HUES6 (cell line): Measurements from ENCODE around the gene MORN4.

Experiments used
- H3K27ac ChIP-seq: 2 replicates; pipeline ENCODE4 v1.7.0; 2013; ENCODE audit warnings: low read depth, mild to moderate bottlenecking, low read length, inconsistent platforms
- H3K27me3 ChIP-seq: 2 replicates; pipeline ENCODE4 v1.6.1; 2013; ENCODE audit warnings: low read length; ENCODE audit not compliant: control insufficient read depth, insufficient read depth
- H3K36me3 ChIP-seq: 2 replicates; pipeline ENCODE4 v1.6.1; 2013; ENCODE audit warnings: low read length; ENCODE audit not compliant: control insufficient read depth, insufficient read depth
- H3K4me1 ChIP-seq: 2 replicates; pipeline ENCODE4 v1.6.1; 2013; ENCODE audit warnings: low read length; ENCODE audit not compliant: control insufficient read depth, insufficient read depth
- H3K4me3 ChIP-seq: 2 replicates; pipeline ENCODE4 v1.5.1; 2013; ENCODE audit warnings: low read depth, low read length
- H3K9ac ChIP-seq: one replicate; pipeline ENCODE4 v1.6.1; 2013; ENCODE audit warnings: mild to moderate bottlenecking, low read length
- H3K9me3 ChIP-seq: 2 replicates; pipeline ENCODE4 v1.6.1; 2013; ENCODE audit warnings: low read depth, low read length; ENCODE audit not compliant: control insufficient read depth, insufficient read depth

The MORN4 gene

DNA sequence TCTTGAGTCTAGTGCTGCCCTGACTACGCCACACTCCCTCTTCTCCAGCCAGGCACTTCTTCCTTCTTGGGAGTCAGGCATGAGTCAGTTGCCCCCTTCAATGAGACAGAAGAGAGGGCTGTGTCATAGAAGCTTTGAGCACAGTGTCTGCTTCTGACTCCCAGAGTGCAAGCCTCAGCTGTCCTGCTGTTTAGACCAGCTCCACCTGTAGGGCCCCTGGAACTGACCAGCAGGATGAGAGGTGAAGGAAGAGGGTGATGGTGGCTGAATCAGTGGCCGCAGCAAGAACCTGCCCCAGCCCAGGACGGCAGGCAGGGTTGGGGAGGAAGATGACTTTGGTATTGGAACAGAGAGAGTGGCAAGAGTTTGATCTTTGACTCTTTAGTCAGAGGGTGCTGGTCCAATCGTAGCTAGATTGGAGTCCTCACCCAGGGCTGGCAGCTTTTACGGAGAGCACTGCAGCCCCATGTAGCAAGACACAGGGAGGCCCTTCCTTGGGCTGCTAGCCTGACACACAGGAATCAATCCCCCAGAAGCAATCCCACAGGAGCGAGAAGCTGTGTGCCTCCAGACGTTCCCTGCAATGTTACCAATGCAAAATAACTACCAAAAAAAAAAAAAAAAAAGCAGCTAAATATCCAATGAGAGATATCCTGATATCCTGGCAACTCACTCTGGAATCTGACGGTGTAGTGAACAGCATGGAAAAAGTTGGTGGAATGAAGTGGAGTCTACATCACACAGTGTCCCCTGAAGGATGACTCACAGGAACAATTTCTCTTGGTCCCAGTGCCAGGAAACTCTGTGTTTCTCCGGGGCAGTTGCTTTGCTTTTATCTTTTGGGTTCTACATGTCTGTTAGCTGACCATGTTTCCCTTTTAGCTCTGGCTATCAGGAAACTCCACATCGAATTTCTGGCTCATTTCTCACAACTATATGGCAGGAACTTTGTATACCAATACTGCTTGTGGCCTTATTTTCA is 36.9 kb downstream of the MORN4 start:
- Histone ChIP-seq H3K4me3 (no peak overlapping the region), H3K4me1 (no peaks in the 10 kb centered on the region), H3K27ac (no peak overlapping the region), H3K36me3 (no peaks in the 10 kb centered on the region), H3K9me3 (no peaks in the 10 kb centered on the region), H3K9ac (no peak overlapping the region), H3K27me3 (no peaks in the 10 kb centered on the region)

DNA sequence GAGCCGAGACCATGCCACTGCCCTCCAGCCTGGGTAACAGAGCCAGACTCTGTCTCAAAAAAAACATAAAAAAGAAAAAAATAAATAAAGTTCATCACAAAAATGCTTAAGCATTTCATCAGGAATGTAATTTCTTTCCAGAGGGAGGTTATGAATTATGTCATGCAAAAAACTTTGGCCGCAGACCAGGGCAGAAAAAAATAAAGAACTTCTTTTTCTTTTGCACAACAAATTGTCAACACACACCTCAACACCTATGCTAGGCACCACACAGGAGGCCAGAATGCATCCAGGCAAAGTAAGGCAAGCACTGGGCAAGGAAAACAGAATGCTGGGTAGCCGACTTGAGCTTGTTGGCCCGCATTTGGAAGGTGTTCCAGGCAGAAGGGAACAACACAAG is 39.9 kb downstream of the MORN4 start:
- no peaks in the 10 kb centered on the region for H3K27me3 ChIP-seq
- no peak overlapping the region for H3K27ac ChIP-seq
- no peak overlapping the region for H3K9ac ChIP-seq
- no peaks in the 10 kb centered on the region for H3K9me3 ChIP-seq
- no peaks in the 10 kb centered on the region for H3K4me1 ChIP-seq
- H3K36me3 ChIP-seq = no peaks in the 10 kb centered on the region
- no peak overlapping the region for H3K4me3 ChIP-seq

DNA sequence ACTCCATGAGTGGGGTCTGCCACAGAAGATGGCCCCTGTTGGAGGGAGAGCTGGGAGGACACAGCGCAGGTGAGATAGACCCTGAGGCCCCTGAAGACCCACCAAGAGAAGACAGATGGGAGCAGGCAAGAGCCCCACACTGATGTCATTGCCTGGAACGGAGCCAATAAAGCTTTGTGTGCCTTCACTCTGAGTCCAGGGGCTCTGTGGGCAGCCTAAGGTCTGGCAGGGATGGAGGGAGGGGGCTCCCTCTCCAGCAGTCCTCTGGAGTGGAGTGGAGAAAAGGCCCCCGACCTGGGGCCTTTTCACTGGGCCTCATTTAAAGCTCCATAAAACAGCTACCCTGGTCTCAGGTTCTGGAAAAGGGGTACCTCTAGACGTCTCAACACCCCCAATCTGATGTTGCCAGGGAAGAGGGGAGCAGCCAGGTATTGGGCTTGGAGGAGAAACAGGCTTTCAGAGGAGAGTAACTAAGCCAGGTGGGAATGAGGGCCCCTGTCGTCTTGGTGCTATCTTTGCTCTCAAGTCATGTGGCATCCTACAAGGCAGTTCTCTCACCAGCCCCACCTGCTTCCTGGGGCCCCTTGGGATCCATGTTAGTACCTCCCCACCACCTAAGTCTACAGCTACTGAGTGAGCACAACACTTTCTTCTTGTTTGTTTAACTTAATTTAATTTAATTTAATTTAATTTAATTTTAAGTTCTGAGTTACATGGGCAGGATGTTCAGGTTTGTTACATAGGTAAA is 42.4 kb downstream of the MORN4 start:
- no peak overlapping the region for H3K27ac ChIP-seq
- no peak overlapping the region for H3K4me3 ChIP-seq
- no peaks in the 10 kb centered on the region for H3K36me3 ChIP-seq
- H3K27me3 ChIP-seq = no peaks in the 10 kb centered on the region
- H3K9me3 ChIP-seq = no peaks in the 10 kb centered on the region
- H3K4me1 ChIP-seq = no peaks in the 10 kb centered on the region
- no peak overlapping the region for H3K9ac ChIP-seq

GRCh38 chr10:97590082-97590747 is 43.1 kb downstream of the MORN4 start:
- Histone ChIP-seq H3K9me3 (no peaks in the 10 kb centered on the region), H3K9ac (no peak overlapping the region), H3K27ac (no peak overlapping the region), H3K27me3 (no peaks in the 10 kb centered on the region), H3K4me3 (no peak overlapping the region), H3K36me3 (no peaks in the 10 kb centered on the region), H3K4me1 (no peaks in the 10 kb centered on the region)

DNA sequence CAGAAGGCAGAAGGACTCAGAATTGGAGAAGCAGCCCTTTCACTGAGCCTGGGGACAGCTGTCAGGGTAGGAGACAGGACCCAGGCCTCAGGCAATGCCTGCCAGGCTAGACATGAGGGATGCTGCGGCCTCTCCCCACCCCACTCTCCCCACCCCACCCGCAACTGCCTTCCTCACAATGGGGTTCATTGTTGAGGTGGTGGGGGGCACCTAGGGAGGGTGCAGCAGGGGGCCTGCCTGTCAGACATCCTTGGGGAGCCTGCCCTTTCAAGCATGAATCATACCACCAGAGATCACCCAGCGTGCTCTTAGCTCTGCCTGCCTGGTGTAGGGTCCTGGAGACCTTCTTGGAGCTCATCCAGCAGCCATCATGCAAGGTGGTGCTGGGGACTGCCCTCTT is 43.8 kb downstream of the MORN4 start, which contains the start of gene C10orf62:
C10orf62 (plus strand) TSS at position 243 of the 400 bp plus-strand sequence. CDS start 177 bp downstream, outside the sequence.
- no peaks in the 10 kb centered on the region for H3K4me1 ChIP-seq
- H3K27ac ChIP-seq = no peak within 1 kb of the TSS
- H3K9me3 ChIP-seq = no peaks in the 10 kb centered on the region
- H3K9ac ChIP-seq = no peak within 1 kb of the TSS
- H3K4me3 ChIP-seq = no peak within 1 kb of the TSS
- H3K36me3 ChIP-seq = no peaks in the 10 kb centered on the region
- H3K27me3 ChIP-seq = no peaks in the 10 kb centered on the region

DNA sequence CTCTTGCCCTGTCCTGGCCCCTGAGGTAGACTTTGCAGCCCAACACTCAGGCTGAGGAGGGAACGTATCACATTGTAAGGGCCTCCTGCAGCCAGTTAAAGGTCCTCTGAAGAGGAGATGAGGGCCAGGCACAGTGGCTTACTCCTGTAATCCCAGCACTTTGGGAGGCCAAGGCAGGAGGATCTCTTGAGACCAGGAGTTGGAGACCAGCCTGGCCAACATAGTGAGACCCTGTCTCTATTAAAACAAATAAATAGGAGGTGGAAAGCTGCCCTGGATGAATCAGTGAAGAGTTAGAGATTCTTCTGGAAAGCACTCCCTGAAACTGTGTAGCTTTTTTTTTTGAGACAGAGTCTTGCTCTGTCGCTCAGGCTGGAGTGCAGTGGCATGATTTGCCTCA is 46.1 kb downstream of the MORN4 start:
- no peak overlapping the region for H3K27ac ChIP-seq
- no peak overlapping the region for H3K4me3 ChIP-seq
- H3K9ac ChIP-seq = no peak overlapping the region
- H3K27me3 ChIP-seq = no peaks in the 10 kb centered on the region
- H3K4me1 ChIP-seq = peaks cover 7% of the 10 kb centered on the region; the same call in 1 of the 2 replicates
- no peaks in the 10 kb centered on the region for H3K9me3 ChIP-seq
- H3K36me3 ChIP-seq = no peaks in the 10 kb centered on the region

DNA sequence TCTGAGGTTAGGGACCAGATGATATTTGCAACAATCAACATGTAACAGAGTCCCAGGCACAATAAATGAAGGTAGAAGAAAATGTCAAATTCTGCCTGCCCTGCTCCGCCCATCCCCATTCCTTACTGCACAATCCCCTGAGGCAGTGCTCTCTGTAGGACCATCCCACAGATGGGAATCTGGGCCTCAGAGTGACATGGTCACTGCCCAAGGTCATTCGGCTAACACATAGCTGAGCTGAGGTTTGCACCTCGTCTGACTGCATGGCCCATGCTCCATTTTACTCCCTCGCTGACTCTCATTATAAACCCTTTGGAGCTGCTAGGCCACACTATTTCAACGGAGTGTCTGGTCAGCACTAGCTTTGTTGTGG is 47.9 kb downstream of the MORN4 start:
- no peak overlapping the region for H3K9ac ChIP-seq
- H3K4me1 ChIP-seq = peaks cover 7% of the 10 kb centered on the region; the same call in 1 of the 2 replicates
- no peak overlapping the region for H3K4me3 ChIP-seq
- no peak overlapping the region for H3K27ac ChIP-seq
- no peaks in the 10 kb centered on the region for H3K36me3 ChIP-seq
- no peaks in the 10 kb centered on the region for H3K9me3 ChIP-seq
- no peaks in the 10 kb centered on the region for H3K27me3 ChIP-seq

GRCh38 chr10:97584798-97585438 is 48.4 kb downstream of the MORN4 start:
- H3K9me3 ChIP-seq = no peaks in the 10 kb centered on the region
- H3K27me3 ChIP-seq = no peaks in the 10 kb centered on the region
- H3K4me1 ChIP-seq = peaks cover 7% of the 10 kb centered on the region; the same call in 1 of the 2 replicates
- H3K27ac ChIP-seq = no peak overlapping the region
- no peak overlapping the region for H3K4me3 ChIP-seq
- H3K36me3 ChIP-seq = no peaks in the 10 kb centered on the region
- no peak overlapping the region for H3K9ac ChIP-seq

DNA sequence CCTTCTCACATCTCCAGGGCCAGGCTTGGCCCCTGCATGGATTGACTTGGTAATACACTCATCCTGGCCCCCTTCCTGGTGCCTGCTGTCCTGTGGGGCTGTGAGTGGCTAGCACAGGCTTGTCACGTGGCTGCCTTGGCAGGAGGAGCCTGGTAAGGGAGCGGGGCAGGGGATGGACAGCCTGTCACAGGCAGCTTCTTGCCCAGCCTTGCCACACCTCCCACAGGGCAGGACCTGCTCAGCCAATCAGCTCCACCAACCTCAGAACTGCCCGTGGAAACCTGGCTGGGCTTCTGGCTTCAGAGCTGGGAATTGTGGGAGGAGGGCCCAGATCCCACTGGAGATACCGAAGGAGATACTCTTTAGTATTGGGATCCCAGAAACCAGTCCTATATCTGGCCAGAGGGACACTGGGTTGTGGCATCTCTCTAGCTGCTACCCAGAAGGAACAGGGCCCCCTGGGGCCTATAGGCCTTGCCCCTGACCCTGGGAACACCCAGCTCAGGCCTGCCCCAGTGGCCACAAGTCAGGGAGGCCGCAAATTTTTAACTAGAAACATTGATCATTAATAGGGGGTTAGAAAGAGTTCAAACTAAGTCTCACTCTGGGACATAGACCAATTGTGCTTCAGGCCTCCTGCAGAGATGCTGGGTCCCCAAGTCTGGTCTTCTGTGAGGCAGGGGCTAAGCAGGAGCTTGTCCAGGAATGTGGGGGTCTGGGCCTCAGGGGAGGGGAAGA is 49.1 kb downstream of the MORN4 start, which contains the start of gene HOGA1:
HOGA1 (plus strand) TSS at position 330 of the 738 bp plus-strand sequence; CDS start at position 645, 315 bp downstream.
- H3K36me3 ChIP-seq = no peaks in the 10 kb centered on the region
- H3K4me1 ChIP-seq = peaks cover 7% of the 10 kb centered on the region; the same call in 1 of the 2 replicates
- no peaks in the 10 kb centered on the region for H3K9me3 ChIP-seq
- no peak within 1 kb of the TSS for H3K27ac ChIP-seq
- no peak within 1 kb of the TSS for H3K9ac ChIP-seq
- no peak within 1 kb of the TSS for H3K4me3 ChIP-seq
- no peaks in the 10 kb centered on the region for H3K27me3 ChIP-seq

- H3K27ac ChIP-seq = no peak overlapping the region
- no peaks in the 10 kb centered on the region for H3K9me3 ChIP-seq
- H3K36me3 ChIP-seq = no peaks in the 10 kb centered on the region
- peaks cover 7% of the 10 kb centered on the region; the same call in 1 of the 2 replicates for H3K4me1 ChIP-seq
- no peaks in the 10 kb centered on the region for H3K27me3 ChIP-seq
- no peak overlapping the region for H3K4me3 ChIP-seq
- H3K9ac ChIP-seq = no peak overlapping the region
Measured at GRCh38 chr10:97583476-97583875, 49.8 kb downstream of the MORN4 start.
